Epithelial cell of esophagus (primary cell): ENCODE results near the gene ZDHHC1.

Experiments used
- DNase-seq: peaks from one replicate; pipeline ENCODE4 v3.0.0; 2010; ENCODE audit warnings: low read depth
- H3K4me3 ChIP-seq: 2 replicates; pipeline ENCODE4 v1.5.1; 2011; ENCODE audit warnings: mild to moderate bottlenecking, low read length, control low read depth
- CTCF ChIP-seq: IDR thresholded peaks from 2 replicates; pipeline ENCODE4 v1.5.1; 2011; ENCODE audit warnings: low read depth, mild to moderate bottlenecking, low read length, control low read depth, inconsistent platforms; ENCODE audit not compliant: insufficient read depth; ENCODE audit errors: missing control alignments

The ZDHHC1 gene

DNA sequence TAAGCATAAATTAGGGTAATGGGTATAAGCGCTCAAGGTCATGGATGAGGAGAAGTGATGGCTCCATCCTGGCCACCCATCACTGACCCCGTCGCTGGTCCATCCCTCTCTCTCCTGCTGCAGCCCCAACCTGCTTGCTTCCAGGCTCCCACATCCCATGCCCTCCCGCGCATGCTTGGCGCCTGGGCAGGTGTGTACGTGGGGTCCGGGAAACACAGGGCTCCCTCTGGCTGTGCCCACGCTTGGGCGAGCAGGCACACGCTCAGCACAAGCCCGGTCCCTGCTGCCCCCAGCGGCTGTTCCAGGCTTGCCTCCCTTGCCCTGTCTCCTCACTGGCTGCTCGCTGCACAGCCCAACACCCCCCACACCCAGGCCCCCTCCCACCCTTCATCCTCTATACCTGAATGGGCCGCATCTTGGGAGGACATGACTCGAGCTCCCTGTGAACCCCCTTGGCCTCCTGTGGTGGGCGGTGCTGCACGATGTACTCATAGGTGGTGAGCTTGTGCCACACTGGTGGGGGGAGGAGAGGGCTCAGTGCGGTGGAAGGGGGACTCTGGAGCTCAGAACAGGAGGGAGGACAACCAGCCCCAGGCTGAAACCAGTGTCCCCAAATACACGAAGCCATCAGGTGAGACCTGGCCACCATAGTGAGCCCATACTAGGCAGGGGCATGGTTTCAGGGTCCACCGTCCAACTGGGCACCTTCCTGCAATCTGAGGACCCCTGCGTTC is 18.3 kb downstream of the ZDHHC1 start:
- TF ChIP-seq CTCF: peak; percentile 53
- no peak overlapping the region for H3K4me3 ChIP-seq
- peak; percentile 70 for DNase-seq

- no peak for TF ChIP-seq CTCF
- no peak overlapping the region for H3K4me3 ChIP-seq
- no peak for DNase-seq
Observed at GRCh38 chr16:67397036-67397801, 19.1 kb downstream of the ZDHHC1 start.

- peak; percentile 87 for DNase-seq
- TF ChIP-seq CTCF: no peak
- no peak overlapping the region for H3K4me3 ChIP-seq
Observed at GRCh38 chr16:67396159-67397035, 19.9 kb downstream of the ZDHHC1 start.

GRCh38 chr16:67395458-67396158 is 20.7 kb downstream of the ZDHHC1 start:
- H3K4me3 ChIP-seq: no peak overlapping the region
- no peak for TF ChIP-seq CTCF
- peak; percentile 32 for DNase-seq

- H3K4me3 ChIP-seq: no peak overlapping the region
- TF ChIP-seq CTCF: no peak
- DNase-seq: no peak
Observed at GRCh38 chr16:67395105-67395457, 21.2 kb downstream of the ZDHHC1 start.

DNA sequence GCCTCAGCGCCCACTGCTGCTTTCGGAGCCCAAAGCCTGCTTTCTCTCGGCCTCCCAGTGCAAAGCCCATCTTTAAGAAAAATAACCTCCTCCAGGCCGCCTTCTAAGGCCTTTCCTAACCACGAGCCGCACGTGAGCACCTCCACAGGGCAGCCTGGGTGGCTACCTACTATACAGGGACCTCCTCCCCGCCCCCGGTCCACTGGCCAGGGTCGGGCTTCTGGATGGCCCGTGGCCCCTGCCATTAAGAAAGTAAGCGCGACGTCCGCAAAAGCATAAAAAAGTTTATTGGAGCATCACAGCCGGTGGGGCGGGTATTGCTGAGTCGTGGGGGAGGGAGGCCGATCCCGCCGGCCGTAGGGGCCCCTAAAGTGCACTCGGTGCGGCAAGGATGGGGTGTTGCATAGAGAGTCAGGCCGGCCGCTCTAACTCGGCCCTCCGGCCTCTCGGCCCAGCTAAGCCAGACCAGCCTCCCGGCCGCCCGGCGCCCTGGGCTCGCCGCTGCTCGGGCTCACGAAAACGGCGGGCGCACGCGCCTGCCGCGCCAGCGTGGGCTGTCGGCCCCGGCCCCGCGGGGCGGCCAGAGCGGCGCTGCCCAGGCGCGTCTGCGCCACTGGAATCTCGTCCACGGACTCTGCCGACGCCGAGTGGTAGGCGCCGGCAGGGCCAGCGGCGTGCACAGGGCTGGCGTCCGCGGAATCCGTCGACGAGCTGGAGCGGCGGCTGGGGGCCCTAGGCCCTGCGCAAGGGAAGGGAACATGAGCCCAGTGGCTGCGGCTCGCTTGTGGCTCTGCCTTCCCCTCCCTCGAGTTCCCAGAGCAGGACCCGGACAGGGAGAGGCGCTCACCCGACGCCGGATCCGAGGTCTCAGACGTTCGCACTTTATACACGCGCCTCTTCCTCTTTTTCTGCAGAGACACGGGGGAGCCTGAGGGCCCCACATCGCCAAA is 21.8 kb downstream of the ZDHHC1 start:
- DNase-seq: no peak
- TF ChIP-seq CTCF: no peak
- H3K4me3 ChIP-seq: no peak overlapping the region
